Measurements from ENCODE around the gene UPF2.

The UPF2 gene

GRCh38 chr10:11881477-11882417 is 160.9 kb downstream of the UPF2 start:
- DNase-seq = peak; percentile 48

- no peak for DNase-seq
Measured at GRCh38 chr10:11881030-11881476, 161.6 kb downstream of the UPF2 start.

DNA sequence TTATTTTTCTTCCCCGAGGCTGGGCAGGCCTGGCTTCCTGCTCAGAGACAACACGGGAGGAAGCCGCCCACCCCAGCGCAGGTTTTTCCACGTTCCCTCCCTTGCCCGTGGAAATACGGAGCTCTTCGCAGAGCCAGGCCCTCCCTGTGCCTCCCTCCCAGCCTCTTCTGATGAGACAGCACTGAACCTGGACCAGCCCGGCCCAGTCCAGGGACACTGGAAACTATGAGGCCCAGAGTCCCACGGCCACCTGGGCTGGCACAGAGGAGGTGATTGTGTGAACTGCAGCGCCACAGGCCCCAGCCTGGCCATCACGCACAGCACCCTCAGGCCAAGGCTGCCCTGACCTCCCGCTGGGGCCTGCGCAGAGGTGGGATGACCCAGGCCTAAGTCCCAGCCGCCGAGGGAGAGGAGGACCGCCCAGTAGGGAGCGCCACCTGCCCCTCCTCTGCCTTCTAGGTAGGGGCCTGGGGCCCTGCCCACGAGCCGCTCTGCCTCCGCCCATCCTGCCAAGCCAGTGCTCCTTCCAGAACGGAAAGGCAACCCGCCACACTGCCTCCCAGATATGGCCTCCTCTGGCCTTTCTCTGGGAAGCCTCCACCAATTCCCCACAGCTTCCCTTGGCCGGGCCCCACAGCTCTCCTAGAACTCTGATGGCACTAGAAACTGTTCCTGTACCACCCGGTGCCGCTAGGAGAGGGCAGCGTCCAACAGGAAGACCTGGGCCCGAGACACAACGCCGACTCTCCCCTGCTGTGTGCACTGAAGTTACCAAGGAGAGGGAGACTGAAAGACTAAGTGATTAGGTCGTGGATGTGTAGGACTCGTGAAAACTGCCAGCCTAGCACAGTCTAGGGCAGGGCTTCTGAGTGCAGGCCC is 162.2 kb downstream of the UPF2 start:
- no peak for DNase-seq

- DNase-seq = peak; percentile 84
Measured at GRCh38 chr10:11879387-11880094, 163.1 kb downstream of the UPF2 start.

- no peak for DNase-seq
Measured at GRCh38 chr10:11878776-11879175, 163.8 kb downstream of the UPF2 start.

GRCh38 chr10:11877591-11877905 is 165.1 kb downstream of the UPF2 start:
- no peak for DNase-seq

GRCh38 chr10:11876805-11877590 is 165.6 kb downstream of the UPF2 start:
- DNase-seq = no peak

DNA sequence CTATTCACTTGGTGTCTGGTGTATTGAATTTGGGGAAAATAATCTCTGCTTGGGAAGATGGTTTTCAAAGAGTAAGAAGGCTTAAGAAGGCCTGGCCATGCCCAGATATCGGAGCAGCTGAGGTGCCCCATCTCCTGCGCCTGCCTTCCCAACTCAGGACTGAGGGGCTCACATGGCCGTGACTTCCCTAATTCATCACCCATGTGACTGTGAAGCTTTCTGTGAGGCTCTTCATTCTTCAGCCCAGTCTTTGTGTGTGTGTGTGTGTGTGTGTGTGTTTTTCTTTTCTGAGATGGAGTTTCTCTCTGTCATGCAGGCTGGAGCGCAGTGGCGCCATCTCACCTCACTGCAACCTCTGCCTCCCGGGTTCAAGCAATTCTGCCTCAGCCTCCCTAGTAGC is 166.3 kb downstream of the UPF2 start:
- no peak for DNase-seq

DNA sequence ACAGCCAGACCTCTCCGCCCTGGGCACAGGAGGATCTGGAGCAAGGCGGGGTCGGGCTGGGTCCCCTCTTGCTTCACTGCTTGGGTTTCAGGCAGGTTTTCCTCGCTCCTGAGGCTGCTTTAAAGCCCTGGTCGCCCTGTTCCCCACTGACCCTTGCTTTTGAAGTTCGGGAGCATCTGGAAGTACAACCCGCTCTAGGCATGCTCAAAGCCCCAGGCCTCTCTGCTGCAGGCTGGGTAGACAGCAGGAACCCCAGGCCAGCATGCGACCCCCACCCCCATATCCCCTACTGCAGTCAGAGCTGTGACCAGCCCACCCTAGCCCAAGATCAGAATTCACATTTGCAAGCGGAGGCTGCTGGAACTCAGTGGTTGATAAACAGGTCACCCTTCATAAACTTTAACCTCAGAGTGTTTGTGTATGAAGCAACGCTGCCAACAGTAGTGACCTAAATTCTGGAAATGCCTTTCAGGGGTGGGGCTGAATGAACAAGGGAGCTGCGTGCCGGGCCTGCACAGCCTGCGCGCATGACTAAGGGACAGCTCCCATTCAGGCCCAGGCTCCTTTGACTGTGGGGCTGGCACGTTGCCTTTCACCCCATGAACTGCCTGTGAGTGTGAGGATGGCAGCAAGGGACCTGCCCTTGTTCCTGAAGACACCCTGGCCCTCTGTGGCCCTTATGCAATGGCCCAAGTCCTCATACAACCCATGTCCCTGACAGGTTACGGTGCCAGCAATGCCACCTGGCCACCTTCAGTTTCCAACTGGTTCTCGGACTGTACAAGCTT is 166.9 kb downstream of the UPF2 start:
- DNase-seq = peak; percentile 47

DNA sequence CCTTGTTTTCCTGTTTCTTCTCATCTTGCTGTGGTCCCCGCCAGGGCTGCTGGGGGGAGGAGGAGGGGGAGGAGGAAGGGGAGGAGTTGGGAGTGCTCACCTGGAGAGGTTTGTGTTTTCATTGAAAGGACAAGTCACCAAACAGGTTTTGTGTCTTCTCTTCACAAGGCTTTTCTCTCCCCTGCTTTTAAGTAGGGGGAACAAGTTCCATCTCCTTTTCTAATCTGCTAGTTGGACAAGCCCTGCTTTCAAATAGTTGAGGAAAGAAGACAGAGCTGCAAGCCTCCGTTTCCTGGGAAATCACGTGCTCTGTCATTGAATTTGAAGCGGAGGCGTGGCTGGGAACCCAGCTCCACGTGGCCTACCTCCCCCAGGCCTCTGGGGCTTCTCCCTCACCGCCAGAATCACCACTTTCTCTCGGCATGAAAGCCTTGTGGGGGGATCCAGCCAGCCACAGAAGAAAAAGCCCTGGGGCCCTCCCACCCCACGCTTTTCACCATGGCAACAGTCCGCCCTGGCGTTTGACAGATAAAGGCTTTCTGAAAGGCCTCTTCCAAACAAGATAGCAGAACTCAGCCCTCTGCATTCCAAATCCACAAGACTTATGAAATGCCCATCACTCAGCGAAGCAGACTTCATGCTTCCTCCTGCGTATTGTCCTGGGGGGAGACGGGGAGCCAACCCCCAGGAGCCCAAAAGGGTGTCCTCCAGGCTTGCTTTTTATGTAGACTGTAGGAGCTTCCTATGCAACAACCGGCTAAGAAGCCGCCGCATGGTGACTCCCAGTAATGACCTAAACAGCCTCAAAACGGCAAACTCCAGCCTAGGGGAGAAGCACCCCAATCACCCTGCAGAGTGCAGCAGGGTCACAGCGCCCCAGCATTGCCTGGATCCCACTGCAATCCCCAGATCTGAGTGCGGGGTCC is 167.8 kb downstream of the UPF2 start:
- peak; percentile 97 for DNase-seq

DNA sequence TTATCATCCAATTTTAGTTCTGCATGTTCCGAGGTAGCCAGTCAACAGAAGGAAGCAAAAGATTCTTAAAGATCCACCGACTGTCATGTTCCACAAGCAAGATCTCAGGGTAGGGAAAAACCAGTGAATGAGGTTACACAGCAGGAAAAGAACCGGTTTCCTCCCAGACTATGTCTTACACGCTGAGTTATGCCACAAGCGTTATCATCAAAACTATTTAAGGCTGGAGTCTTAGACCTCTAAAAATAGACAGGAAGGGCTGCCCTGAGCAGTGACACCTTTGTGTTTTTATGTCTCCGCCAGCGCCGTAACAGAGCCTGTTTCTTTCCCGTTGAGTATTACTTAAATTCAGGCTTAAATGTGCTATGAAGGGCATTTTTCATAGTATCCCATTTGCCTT is 171.1 kb downstream of the UPF2 start:
- DNase-seq = peak; percentile 51

DNA sequence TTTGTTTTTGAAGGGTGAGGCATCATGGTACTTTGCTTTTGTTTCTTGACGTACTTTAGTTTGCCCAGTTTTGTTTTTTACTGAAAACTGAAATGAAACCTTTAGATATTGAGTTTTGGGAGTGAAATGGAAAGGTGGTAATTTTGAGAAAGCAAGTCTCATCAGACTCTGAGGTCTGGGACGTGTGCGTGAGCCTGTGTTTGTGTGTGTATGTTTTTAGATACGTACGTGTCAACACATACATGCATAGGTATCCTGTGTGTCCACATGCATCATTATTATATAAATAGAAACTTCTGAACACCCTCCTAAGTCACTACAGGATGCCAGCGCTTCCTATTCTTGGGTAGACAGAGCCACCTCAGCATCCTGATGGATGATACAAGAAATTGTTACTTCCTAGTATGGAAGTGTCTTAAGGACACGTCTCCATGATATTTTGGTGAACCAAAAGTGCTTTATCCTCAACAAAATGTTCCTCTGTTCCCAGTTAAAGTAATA is 171.7 kb downstream of the UPF2 start:
- no peak for DNase-seq

DNA sequence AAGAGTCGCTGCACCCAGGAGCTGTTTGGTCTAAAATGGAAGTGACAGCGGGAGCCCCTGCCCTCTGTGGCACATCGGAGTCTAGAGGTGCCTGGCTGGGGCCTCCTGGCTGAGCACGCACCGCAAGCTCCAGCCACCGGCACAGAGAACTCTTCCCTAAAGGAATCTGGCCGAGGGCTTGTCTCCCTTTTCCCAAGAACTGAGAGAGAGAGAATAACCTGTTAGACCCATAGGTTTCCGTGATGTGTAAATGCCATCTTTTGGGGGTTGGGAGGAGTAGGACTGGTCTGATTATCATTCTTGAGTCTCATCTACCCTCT is 172.2 kb downstream of the UPF2 start:
- no peak for DNase-seq
